AG04449 (cell line): Measurements from ENCODE around the gene RTN4.
"Not testable (repeated sequence)": the region's sequence is repeated elsewhere in the genome, so short reads cannot be mapped to it uniquely, and the experiment has no call there.

Experiments
- CTCF ChIA-PET: fragments of 350-600 bp; formaldehyde crosslinking; extraction: SDS; loops from one replicate; lab custom pipeline; 2021; ENCODE audit warnings: antibody characterized with exemption; lab: Yijun Ruan, JAX
- POLR2A ChIA-PET: fragments of 400-600, 350-600 bp; formaldehyde crosslinking; extraction: SDS; loops from one replicate; lab custom pipeline; 2020; ENCODE audit warnings: antibody characterized with exemption, inconsistent platforms; lab: Yijun Ruan, JAX
- DNase-seq: peaks from one replicate; pipeline ENCODE4 v3.0.0-alpha.2; 2010; ENCODE audit warnings: low read depth, low spot score
- H3K4me3 ChIP-seq: 2 replicates; pipeline ENCODE4 v1.5.1; 2011; ENCODE audit warnings: low read depth, mild to moderate bottlenecking, control low read depth, low read length
- TF ChIP-seq, protein P1 (sequence below): IDR thresholded peaks from one replicate; pipeline ENCODE4 v1.5.1; 2011; ENCODE audit warnings: mild to moderate bottlenecking, moderate library complexity, low read length, control low read depth, inconsistent platforms; ENCODE audit not compliant: insufficient read depth; ENCODE audit errors: missing control alignments

The RTN4 gene

DNA sequence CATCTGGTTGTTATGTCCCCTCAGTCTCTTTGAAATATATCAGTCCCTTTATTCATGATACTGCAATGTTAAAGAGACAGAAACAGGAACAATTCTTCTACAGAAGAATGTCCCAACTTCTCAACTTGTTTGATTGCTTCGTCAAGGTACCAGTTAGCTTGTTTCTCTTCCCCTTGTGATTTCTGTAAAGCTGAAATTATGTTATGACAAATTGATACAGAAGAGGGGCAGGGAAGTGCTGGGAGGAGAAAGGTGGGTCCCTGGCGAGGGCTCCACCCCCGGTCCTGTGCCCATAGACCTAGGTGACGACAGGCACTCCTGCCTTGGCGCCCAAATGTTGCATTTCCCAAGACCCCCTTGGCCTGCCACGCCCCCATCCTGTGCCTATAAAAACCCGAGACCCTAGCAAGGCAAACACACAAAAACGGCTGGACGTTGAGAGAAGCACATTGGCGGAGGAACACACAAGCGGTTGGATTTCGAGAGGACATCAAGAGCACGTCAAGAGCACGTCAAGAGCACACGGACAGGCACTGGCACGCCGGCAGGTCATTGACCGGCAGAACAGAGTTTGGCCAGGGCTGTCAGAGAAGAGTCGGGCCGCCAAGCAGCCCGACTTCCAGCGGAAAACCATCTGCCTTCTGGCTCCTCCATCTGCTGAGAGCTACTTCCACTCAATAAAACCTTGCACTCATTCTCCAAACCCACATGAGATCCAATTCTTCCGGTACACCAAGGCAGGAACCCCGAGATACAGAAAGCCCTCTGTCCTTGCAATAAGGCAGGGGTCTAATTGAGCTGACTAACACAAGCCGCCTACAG, 11.5 kb upstream of the RTN4 start:
- no peak overlapping the region for H3K4me3 ChIP-seq
- CTCF ChIA-PET = interaction anchor here (0.8 to 1.3 kb wide), 3 partner anchors 9 to 11 kb away, joined by 3 to 4 read pairs (median 3); no protein-coding TSS in a partner anchor
- POLR2A ChIA-PET = no interaction called here
- TF ChIP-seq, protein P1, sequence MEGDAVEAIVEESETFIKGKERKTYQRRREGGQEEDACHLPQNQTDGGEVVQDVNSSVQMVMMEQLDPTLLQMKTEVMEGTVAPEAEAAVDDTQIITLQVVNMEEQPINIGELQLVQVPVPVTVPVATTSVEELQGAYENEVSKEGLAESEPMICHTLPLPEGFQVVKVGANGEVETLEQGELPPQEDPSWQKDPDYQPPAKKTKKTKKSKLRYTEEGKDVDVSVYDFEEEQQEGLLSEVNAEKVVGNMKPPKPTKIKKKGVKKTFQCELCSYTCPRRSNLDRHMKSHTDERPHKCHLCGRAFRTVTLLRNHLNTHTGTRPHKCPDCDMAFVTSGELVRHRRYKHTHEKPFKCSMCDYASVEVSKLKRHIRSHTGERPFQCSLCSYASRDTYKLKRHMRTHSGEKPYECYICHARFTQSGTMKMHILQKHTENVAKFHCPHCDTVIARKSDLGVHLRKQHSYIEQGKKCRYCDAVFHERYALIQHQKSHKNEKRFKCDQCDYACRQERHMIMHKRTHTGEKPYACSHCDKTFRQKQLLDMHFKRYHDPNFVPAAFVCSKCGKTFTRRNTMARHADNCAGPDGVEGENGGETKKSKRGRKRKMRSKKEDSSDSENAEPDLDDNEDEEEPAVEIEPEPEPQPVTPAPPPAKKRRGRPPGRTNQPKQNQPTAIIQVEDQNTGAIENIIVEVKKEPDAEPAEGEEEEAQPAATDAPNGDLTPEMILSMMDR = no peak
- no peak for DNase-seq

DNA sequence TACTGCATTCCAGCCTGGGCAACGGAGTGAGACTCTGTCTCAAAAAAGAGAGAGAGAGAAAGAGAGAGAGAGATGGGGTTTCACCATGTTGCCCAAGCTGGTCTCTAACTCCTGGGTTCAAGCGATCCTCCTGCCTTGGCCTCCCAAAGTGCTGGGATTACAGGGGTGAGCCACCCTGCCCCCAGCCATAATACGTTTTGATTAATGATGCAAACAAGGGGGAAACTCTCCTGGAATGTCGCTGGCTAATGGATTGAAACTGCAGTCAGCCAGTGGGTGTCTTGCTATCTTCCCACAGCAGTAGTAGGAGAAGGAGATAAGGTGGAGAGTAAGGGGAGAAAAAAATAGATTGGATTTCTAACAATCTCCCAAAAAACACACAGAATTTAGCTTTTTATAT, 9.5 kb upstream of the RTN4 start:
- H3K4me3 ChIP-seq = no peak overlapping the region
- ChIA-PET POLR2A (no interaction called here), CTCF (interaction anchor here (2.4 to 3.8 kb wide), 2 partner anchors 108 to 111 kb away, joined by 6 to 16 read pairs; no protein-coding TSS in a partner anchor)
- no peak for DNase-seq
- TF ChIP-seq, protein P1 = no peak

DNA sequence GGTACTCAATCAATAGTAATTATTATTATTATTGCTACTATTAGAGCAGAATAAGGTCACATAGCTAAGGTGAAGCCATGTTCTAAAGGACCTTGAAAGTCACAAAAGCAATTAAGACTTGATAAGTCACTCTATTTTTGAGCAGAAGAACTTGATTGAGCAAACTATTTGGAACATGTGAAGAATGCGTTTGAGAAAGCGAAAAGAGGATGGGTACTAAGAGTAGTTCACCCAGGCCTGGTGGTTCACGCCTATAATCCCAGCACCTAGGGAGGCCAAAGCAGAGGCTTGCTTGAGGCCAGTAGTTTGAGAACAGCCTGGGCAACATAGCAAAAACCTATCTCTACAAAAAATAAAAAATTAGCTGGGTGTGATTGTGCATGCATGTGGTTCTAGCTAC, 7.2 kb upstream of the RTN4 start:
- no peak overlapping the region for H3K4me3 ChIP-seq
- no peak for DNase-seq
- TF ChIP-seq, protein P1 = no peak
- CTCF ChIA-PET = interaction anchor here (0.9 to 3.8 kb wide), 4 partner anchors 43 to 158 kb away, joined by 3 to 16 read pairs (median 5); no protein-coding TSS in a partner anchor
- POLR2A ChIA-PET = no interaction called here

DNA sequence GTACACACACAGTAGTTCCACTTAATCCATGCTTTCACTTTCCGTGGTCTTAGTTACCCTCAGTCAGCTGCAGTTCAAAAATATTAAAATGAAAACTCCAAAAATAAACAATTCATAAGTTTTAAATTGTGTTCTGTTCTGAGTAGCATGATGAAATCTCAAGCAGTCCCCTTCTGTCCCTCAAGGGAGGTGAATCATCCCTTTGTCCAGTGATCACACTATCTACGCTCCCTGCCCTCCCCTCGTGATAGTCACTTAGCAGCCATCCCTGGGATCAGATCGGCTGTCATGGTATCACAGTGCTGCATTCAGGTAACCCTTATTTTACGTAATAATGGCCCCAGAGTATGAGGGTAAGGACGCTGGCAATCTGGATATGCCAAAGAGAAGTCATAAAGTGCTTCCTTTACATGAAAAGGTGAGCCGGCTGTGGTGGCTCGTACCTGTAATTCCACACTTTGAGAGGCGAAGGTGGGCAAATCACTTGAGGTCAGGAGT, 5.8 kb upstream of the RTN4 start:
- TF ChIP-seq, protein P1 = no peak
- POLR2A ChIA-PET = no interaction called here
- CTCF ChIA-PET = no interaction called here
- no peak for DNase-seq
- H3K4me3 ChIP-seq = no peak overlapping the region

DNA sequence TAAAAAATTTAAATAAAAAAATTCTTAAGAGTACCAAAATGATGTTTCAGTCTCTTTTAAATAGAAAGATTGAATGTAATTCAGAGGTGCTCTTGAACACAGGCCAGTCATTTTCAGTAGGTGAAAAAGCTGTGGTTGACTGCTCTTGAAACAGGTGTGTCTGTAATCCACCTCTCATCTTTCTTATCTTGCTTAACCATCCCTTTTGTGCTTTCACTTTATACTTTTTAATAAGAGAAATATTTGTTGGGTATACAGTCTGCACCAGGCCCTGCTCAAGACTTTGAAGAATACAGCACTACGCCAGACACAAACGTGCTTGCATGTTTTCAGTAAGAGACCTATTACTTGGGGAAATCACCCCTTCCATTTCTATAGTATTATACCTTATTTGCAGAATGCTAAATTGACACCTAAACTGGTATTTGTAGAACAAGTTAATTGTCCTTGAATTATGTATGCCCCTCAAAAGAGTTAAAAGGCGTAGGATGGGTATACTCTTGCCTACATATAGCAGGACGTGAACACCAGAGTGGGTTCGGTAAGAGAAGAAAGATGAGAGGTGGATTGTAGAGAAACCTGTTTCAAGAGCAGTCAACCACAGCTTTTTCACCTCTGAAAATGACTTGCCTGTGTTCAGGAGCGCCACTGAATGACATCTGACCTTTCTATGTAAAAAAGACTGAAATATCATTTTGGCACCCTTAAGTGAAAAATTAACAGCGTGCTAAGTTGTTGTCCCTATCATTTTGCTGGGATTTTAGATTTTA, 4.0 kb upstream of the RTN4 start:
- TF ChIP-seq, protein P1 = no peak
- ChIA-PET CTCF (interaction anchor here (1.0 to 1.2 kb wide), 3 partner anchors 9 to 155 kb away, joined by 3 to 4 read pairs (median 3); no protein-coding TSS in a partner anchor), POLR2A (no interaction called here)
- no peak overlapping the region for H3K4me3 ChIP-seq
- no peak for DNase-seq

DNA sequence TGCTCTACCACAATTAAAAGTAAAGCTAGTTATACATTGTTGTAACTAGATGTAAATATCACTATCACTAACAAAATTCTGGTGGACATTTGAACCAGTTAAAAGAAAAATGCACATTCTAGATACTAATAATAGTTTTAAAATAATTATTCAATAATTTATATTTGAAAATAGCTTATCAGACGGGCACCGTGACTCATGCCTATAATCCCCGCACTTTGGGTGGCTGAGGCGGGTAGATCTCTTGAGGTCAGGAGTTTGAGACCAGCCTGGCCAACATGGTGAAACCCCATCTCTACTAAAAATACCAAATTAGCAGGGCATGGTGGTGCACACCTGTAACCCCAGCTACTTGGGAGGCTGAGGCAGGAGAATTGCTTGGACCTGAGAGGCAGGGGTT, 3.0 kb upstream of the RTN4 start:
- H3K4me3 ChIP-seq, POLR2A ChIA-PET, DNase-seq: not testable (repeated sequence)
- CTCF ChIA-PET = interaction anchor here (0.8 to 1.2 kb wide), 6 partner anchors 12 to 154 kb away, joined by 3 to 6 read pairs (median 3); no protein-coding TSS in a partner anchor
